GM21576 (cell line): ENCODE data around the gene SEPHS2.
"Not testable (repeated sequence)": the region's sequence is repeated elsewhere in the genome, so short reads cannot be mapped to it uniquely, and the experiment has no call there.

ENCODE experiments used
- ATAC-seq: cut with Tn5 transposase; IDR thresholded peaks from one replicate; pipeline ENCODE4 v1.9.1; 2021; ENCODE audit warnings: mild to moderate bottlenecking, moderate library complexity; ENCODE audit not compliant: unreplicated experiment

Gene SEPHS2

GRCh38 chr16:30445408-30446202 lies at the start of gene SEPHS2:
Gene SEPHS2 (minus strand): TSS chr16:30445874. CDS start chr16:30445727, 147 bp downstream.
- ATAC-seq, result peak; percentile 81

GRCh38 chr16:30494709-30495108 lies 49.0 kb upstream of the SEPHS2 start:
- no peak for ATAC-seq

GRCh38 chr16:30493941-30494488 lies 48.3 kb upstream of the SEPHS2 start:
- ATAC-seq, result no peak

GRCh38 chr16:30491744-30492308 lies 46.2 kb upstream of the SEPHS2 start:
- ATAC-seq, result no peak

- no peak for ATAC-seq
These were observed 45.6 kb upstream of the SEPHS2 start for GRCh38 chr16:30491229-30491628.

- no peak for ATAC-seq
These were observed 44.5 kb upstream of the SEPHS2 start for GRCh38 chr16:30490210-30490609.

- no peak for ATAC-seq
These were observed 43.3 kb upstream of the SEPHS2 start for GRCh38 chr16:30488764-30489605.

- ATAC-seq, result no peak
These were observed 40.3 kb upstream of the SEPHS2 start for GRCh38 chr16:30485818-30486436.

GRCh38 chr16:30484887-30485286 lies 39.2 kb upstream of the SEPHS2 start:
- ATAC-seq, result no peak

GRCh38 chr16:30482366-30482765 lies 36.7 kb upstream of the SEPHS2 start:
- no peak for ATAC-seq

GRCh38 chr16:30481381-30481780 lies 35.7 kb upstream of the SEPHS2 start:
- ATAC-seq, result no peak

GRCh38 chr16:30478766-30479478 lies 33.2 kb upstream of the SEPHS2 start:
- ATAC-seq, result no peak

- ATAC-seq, result not testable (repeated sequence)
These were observed 32.1 kb upstream of the SEPHS2 start for GRCh38 chr16:30477773-30478172.

- ATAC-seq, result no peak
These were observed 31.3 kb upstream of the SEPHS2 start for GRCh38 chr16:30476991-30477390.

GRCh38 chr16:30474684-30475083 lies 29.0 kb upstream of the SEPHS2 start:
- no peak for ATAC-seq

- no peak for ATAC-seq
These were observed 28.4 kb upstream of the SEPHS2 start for GRCh38 chr16:30474074-30474452.

GRCh38 chr16:30473231-30474073 lies 27.8 kb upstream of the SEPHS2 start:
- no peak for ATAC-seq

- ATAC-seq, result no peak
These were observed 26.8 kb upstream of the SEPHS2 start, which contains the start of gene ITGAL for GRCh38 chr16:30472328-30472942. Gene ITGAL (plus strand): TSS chr16:30472742. CDS start chr16:30472838, 96 bp downstream.

GRCh38 chr16:30470632-30470995 lies 24.9 kb upstream of the SEPHS2 start:
- no peak for ATAC-seq
